Measurements from ENCODE around the gene FAM228A.

Gene FAM228A

GRCh38 chr2:24153478-24153877 is 21.4 kb upstream of the FAM228A start:
- Mint-ChIP-seq H3K9me3 (peaks cover 18% of the 10 kb centered on the region), H3K4me3 (no peak overlapping the region), H3K27ac (no peak overlapping the region), H3K4me1 (no peaks in the 10 kb centered on the region), H3K27me3 (ENCODE audit: low read depth, poor library complexity) (peaks cover 8% of the 10 kb centered on the region), H3K36me3 (ENCODE audit: low read depth) (peaks cover 65% of the 10 kb centered on the region)
- no peak for DNase-seq
- TF ChIP-seq CTCF (IDR thresholded peaks at IDR 0.05), result no peak

GRCh38 chr2:24158131-24158530 is 16.7 kb upstream of the FAM228A start:
- Mint-ChIP-seq H3K4me3 (no peak overlapping the region), H3K27ac (no peak overlapping the region), H3K27me3 (ENCODE audit: low read depth, poor library complexity) (no peaks in the 10 kb centered on the region), H3K9me3 (peaks cover 43% of the 10 kb centered on the region), H3K4me1 (no peaks in the 10 kb centered on the region), H3K36me3 (ENCODE audit: low read depth) (peaks cover 70% of the 10 kb centered on the region)
- TF ChIP-seq CTCF (IDR thresholded peaks at IDR 0.05), result no peak
- no peak for DNase-seq

GRCh38 chr2:24159708-24160107 is 15.1 kb upstream of the FAM228A start:
- no peaks in the 10 kb centered on the region for H3K27me3 Mint-ChIP-seq (ENCODE audit: low read depth, poor library complexity)
- H3K9me3 Mint-ChIP-seq, result peaks cover 43% of the 10 kb centered on the region
- no peaks in the 10 kb centered on the region for H3K4me1 Mint-ChIP-seq
- peaks cover 70% of the 10 kb centered on the region for H3K36me3 Mint-ChIP-seq (ENCODE audit: low read depth)
- DNase-seq, result no peak
- no peak overlapping the region for H3K4me3 Mint-ChIP-seq
- no peak for TF ChIP-seq CTCF (IDR thresholded peaks at IDR 0.05)
- H3K27ac Mint-ChIP-seq, result no peak overlapping the region

- peaks cover 3% of the 10 kb centered on the region for H3K27me3 Mint-ChIP-seq (ENCODE audit: low read depth, poor library complexity)
- no peak for TF ChIP-seq CTCF (IDR thresholded peaks at IDR 0.05)
- H3K27ac Mint-ChIP-seq, result no peak overlapping the region
- H3K4me1 Mint-ChIP-seq, result no peaks in the 10 kb centered on the region
- H3K4me3 Mint-ChIP-seq, result no peak overlapping the region
- H3K36me3 Mint-ChIP-seq (ENCODE audit: low read depth), result peaks cover 69% of the 10 kb centered on the region
- H3K9me3 Mint-ChIP-seq, result peaks cover 43% of the 10 kb centered on the region
- no peak for DNase-seq
These were observed 14.1 kb upstream of the FAM228A start for GRCh38 chr2:24160761-24161160.

GRCh38 chr2:24162494-24162893 is 12.4 kb upstream of the FAM228A start:
- no peak overlapping the region for H3K27ac Mint-ChIP-seq
- DNase-seq, result no peak
- no peaks in the 10 kb centered on the region for H3K4me1 Mint-ChIP-seq
- no peak overlapping the region for H3K4me3 Mint-ChIP-seq
- peaks cover 8% of the 10 kb centered on the region for H3K27me3 Mint-ChIP-seq (ENCODE audit: low read depth, poor library complexity)
- peaks cover 43% of the 10 kb centered on the region for H3K9me3 Mint-ChIP-seq
- TF ChIP-seq CTCF (IDR thresholded peaks at IDR 0.05), result no peak
- peaks cover 54% of the 10 kb centered on the region for H3K36me3 Mint-ChIP-seq (ENCODE audit: low read depth)

GRCh38 chr2:24163186-24163585 is 11.7 kb upstream of the FAM228A start:
- H3K4me1 Mint-ChIP-seq, result no peaks in the 10 kb centered on the region
- DNase-seq, result no peak
- H3K9me3 Mint-ChIP-seq, result peaks cover 42% of the 10 kb centered on the region
- H3K4me3 Mint-ChIP-seq, result no peak overlapping the region
- H3K36me3 Mint-ChIP-seq (ENCODE audit: low read depth), result peaks cover 48% of the 10 kb centered on the region
- no peak for TF ChIP-seq CTCF (IDR thresholded peaks at IDR 0.05)
- peaks cover 8% of the 10 kb centered on the region for H3K27me3 Mint-ChIP-seq (ENCODE audit: low read depth, poor library complexity)
- no peak overlapping the region for H3K27ac Mint-ChIP-seq
